DND-41 (cell line): ENCODE results near the gene ZNF286A.

Source experiments
- CTCF ChIP-seq: IDR thresholded peaks from 2 replicates; pipeline ENCODE4 v1.5.1; 2012; ENCODE audit warnings: borderline replicate concordance, low read length, moderate library complexity, mild to moderate bottlenecking; ENCODE audit not compliant: poor library complexity, severe bottlenecking; ENCODE audit errors: extremely low read depth
- EZH2 ChIP-seq: IDR thresholded peaks from 3 replicates; pipeline ENCODE4 v1.6.1; 2012; ENCODE audit warnings: borderline replicate concordance, low read depth, mild to moderate bottlenecking, moderate library complexity, low read length, inconsistent platforms; ENCODE audit not compliant: severe bottlenecking

GRCh38 chr17:15741624-15742023 lies 42.1 kb downstream of the ZNF286A start:
- TF ChIP-seq CTCF (no peak), EZH2 (no peak)
